T-helper 2 cell treated with Interferon-gamma antibody and Interleukin-4, amounts not matched to agents 5 μg/mL and 100 μg/mL, for 36 hours (primary cell): ENCODE results near the gene DNASE1.
"Not testable (repeated sequence)": the region's sequence is repeated elsewhere in the genome, so short reads cannot be mapped to it uniquely, and the experiment has no call there.

Experiments
- DNase-seq: peaks from one replicate; pipeline ENCODE4 v3.0.0; 2021; ENCODE audit warnings: low spot score
- H3K27ac Mint-ChIP-seq: one replicate; pipeline ENCODE4 v1.8.0; 2021; ENCODE audit warnings: mild to moderate bottlenecking, mixed read lengths
- H3K27me3 Mint-ChIP-seq: one replicate; pipeline ENCODE4 v1.8.0; 2021; ENCODE audit warnings: low read depth, mixed read lengths
- H3K36me3 Mint-ChIP-seq: one replicate; pipeline ENCODE4 v1.8.0; 2021; ENCODE audit warnings: low read depth, mixed read lengths
- H3K4me1 Mint-ChIP-seq: one replicate; pipeline ENCODE4 v1.8.0; 2021; ENCODE audit warnings: low read depth, mixed read lengths
- H3K4me3 Mint-ChIP-seq: one replicate; pipeline ENCODE4 v1.8.0; 2022; ENCODE audit warnings: mild to moderate bottlenecking, moderate library complexity, mixed read lengths
- H3K9me3 Mint-ChIP-seq: one replicate; pipeline ENCODE4 v1.8.0; 2021; ENCODE audit warnings: mixed read lengths

The DNASE1 gene

DNA sequence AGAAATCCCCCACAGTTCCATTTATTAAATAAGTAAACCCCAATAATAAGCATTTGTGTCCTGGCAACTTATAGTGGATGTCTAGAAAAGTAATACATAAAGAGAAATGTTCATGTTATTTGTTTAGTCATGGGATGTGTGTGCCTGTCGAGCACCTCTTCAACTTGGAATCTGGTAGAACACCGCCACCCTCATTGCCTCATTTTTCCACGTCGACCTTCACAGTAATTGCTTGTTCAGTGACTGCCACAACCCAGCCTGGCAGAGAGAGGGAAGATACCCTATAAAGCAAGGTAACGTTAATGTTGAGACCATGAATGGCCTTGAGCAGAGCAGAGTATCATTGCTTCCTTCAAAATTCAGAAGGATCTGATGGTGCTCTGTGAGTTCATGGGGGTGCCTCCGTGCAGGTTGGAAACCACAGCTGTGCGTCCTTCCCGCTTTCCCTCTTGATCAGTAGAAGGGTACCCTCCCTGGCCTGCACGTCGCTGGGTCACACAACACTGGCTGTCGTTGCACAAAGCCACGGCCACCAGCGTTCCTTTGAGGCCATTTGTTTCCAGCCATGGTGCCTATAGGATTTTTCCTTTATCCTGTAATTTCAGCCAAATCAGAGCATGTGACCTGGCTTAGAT is 3.7 kb upstream of the DNASE1 start:
- H3K36me3 Mint-ChIP-seq, result peaks cover 20% of the 10 kb centered on the region
- no peak overlapping the region for H3K4me3 Mint-ChIP-seq
- DNase-seq, result no peak
- H3K4me1 Mint-ChIP-seq, result peaks cover 3% of the 10 kb centered on the region
- H3K27ac Mint-ChIP-seq, result no peak overlapping the region
- no peaks in the 10 kb centered on the region for H3K9me3 Mint-ChIP-seq
- no peaks in the 10 kb centered on the region for H3K27me3 Mint-ChIP-seq

DNA sequence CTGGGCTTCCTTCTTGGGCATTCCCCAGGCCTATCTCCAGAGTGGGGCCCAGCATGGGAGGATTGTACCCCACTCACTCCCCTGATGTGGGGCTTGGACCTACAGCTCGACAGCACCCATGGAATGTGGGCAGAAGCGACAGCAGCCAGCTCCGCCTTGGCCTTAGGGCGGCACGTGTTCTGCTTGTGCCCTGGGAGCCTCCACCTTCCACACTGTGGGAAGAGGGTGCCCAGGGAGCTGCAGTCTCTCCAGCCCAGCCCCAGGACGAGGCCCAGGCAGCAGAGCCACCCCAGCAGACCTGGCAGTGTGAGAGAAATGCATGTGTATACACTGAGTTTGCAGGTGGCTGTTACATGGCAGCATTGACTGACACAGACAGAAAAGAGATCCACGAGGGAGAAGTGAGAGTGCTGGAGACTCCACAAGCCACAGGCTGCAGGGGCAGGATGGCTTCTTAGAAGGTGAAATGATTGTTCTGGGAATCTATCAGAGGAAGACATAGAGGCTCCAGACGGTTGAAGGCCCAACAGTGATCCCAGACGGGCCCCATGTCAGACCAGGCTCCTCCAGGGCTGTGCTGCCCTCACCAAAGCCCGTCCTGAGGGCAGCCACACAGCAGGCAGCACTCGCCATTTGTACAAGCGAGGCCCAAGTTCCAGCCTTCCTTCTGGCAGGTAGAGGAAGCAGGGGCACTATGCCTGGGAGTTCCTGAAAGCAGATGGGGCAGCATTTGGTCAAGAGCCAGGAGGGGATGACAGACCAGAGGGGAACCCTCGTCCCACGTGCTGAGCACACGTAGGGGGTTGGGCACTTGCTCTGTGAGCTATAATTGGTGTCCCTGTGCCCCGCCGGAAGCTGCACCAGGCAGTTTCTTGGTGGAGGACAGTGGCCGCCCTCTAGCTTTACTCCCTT is 2.8 kb upstream of the DNASE1 start:
- peak overlapping the region; percentile 45 for H3K27ac Mint-ChIP-seq
- no peak for DNase-seq
- H3K36me3 Mint-ChIP-seq, result peaks cover 21% of the 10 kb centered on the region
- H3K4me3 Mint-ChIP-seq, result no peak overlapping the region
- H3K27me3 Mint-ChIP-seq, result no peaks in the 10 kb centered on the region
- H3K4me1 Mint-ChIP-seq, result peaks cover 3% of the 10 kb centered on the region
- H3K9me3 Mint-ChIP-seq, result no peaks in the 10 kb centered on the region

DNA sequence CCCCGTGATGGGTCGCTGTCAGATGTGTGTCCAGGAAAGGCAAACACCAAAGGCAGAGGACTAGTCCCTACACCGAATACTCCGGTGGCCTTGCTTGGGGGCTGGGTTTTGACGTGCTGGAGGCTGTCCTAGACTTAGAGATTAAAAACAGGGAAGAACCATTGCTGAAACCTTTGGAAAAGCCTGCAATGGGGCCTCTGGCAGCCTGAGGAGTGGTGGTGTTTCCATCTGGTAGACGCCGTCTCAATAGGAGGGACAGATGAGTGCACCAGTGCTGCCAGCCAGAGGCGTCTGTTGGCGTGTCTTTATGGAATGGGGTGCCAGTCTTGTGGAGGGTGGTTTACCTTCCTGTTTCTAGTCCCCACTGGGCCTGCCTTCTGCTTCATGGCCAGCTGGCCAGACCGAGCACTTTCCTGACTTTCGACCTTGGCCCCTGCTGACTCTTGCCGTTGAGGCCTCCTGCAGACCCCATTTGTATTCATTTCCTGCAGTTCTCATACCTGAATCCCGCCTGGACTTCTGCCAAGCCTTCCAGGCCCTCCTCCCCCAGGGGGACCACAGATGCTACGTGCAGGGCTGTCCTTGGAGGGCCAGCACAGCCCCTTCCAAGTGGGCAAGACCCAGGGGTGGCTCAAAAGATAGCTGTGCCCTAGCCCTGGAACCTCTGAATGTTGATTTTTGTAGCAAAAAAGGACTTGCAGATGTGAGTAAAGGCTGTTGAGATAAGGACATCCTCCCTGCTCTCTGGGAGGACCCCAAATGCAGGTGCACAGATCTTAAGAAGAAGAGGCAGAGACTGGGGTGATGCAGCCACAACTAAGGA is 1.9 kb upstream of the DNASE1 start:
- DNase-seq, result no peak
- H3K27ac Mint-ChIP-seq, result no peak overlapping the region
- H3K36me3 Mint-ChIP-seq, result peaks cover 27% of the 10 kb centered on the region
- H3K4me3 Mint-ChIP-seq, result no peak overlapping the region
- H3K9me3 Mint-ChIP-seq, result no peaks in the 10 kb centered on the region
- peaks cover 3% of the 10 kb centered on the region for H3K4me1 Mint-ChIP-seq
- H3K27me3 Mint-ChIP-seq, result no peaks in the 10 kb centered on the region

DNA sequence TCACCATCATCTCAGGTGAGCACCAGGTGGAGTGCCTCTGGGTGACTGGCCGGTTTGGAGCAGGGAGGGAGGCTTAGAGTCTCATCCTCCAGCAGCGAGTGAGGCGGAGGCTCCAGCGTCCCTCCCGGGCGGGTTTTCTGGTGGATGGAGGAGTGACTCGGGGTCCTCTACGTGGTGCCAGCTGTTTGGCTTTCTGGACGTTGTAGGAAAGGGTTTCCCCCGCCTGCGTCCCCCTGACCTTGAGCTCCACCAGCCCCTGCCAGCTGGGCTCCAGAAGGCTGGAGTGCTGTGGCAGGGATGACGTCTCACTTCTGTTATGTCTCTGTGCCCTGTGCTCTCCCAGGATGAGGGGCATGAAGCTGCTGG is 522 bp downstream of the DNASE1 start:
- no peaks in the 10 kb centered on the region for H3K27me3 Mint-ChIP-seq
- H3K9me3 Mint-ChIP-seq, result no peaks in the 10 kb centered on the region
- peaks cover 37% of the 10 kb centered on the region for H3K36me3 Mint-ChIP-seq

DNA sequence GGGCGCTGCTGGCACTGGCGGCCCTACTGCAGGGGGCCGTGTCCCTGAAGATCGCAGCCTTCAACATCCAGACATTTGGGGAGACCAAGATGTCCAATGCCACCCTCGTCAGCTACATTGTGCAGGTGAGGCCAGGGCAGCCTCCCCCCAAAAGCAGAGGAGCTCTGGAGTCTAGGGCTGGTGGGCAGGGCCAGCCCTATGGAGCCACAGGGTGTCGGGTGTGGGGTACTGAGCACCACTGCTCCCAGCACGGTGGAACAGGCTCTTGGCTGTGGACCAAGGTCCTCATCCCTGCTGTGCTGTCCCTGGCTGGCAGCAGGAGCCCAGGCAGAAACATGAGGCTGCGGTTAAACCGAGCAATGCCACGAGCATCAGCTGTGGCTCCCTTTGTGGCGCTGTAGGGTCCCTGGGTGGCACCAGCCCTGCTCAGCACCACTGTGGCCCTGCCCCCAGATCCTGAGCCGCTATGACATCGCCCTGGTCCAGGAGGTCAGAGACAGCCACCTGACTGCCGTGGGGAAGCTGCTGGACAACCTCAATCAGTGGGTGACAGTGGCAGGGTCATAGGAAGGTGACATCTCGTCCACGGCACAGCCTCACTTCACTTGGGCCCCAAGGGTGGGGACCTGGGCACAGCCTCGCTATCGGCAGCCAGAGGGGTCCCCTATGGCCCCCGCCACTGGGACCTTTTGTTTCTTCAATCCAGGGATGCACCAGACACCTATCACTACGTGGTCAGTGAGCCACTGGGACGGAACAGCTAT is 1.1 kb downstream of the DNASE1 start:
- Mint-ChIP-seq H3K36me3 (peaks cover 37% of the 10 kb centered on the region), H3K4me3 (no peak overlapping the region), H3K9me3 (no peaks in the 10 kb centered on the region), H3K4me1 (peaks cover 12% of the 10 kb centered on the region), H3K27ac (no peak overlapping the region), H3K27me3 (no peaks in the 10 kb centered on the region)
- no peak for DNase-seq

More for the DNA sequence above, 522 bp downstream of the DNASE1 start:
- Mint-ChIP-seq H3K4me3 (no peak overlapping the region), H3K4me1 (peaks cover 12% of the 10 kb centered on the region), H3K27ac (no peak overlapping the region)
- no peak for DNase-seq

DNA sequence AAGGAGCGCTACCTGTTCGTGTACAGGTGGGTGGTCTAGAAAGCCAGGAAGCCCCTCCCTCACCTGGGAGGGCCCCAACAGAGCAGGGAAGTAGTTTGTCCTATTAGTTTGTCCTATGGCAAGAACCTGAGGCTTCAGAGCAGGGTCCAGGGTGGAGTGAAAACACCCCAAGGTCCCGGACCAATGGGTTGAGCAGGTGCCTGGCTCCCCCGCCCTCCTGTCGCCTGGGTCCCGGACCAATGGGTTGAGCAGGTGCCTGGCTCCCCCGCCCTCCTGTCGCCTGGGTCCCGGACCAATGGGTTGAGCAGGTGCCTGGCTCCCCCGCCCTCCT is 1.6 kb downstream of the DNASE1 start:
- H3K4me1 Mint-ChIP-seq, result peaks cover 12% of the 10 kb centered on the region
- not testable (repeated sequence) for DNase-seq, H3K27me3 Mint-ChIP-seq, H3K9me3 Mint-ChIP-seq, H3K27ac Mint-ChIP-seq, H3K4me3 Mint-ChIP-seq
- peaks cover 40% of the 10 kb centered on the region for H3K36me3 Mint-ChIP-seq

DNA sequence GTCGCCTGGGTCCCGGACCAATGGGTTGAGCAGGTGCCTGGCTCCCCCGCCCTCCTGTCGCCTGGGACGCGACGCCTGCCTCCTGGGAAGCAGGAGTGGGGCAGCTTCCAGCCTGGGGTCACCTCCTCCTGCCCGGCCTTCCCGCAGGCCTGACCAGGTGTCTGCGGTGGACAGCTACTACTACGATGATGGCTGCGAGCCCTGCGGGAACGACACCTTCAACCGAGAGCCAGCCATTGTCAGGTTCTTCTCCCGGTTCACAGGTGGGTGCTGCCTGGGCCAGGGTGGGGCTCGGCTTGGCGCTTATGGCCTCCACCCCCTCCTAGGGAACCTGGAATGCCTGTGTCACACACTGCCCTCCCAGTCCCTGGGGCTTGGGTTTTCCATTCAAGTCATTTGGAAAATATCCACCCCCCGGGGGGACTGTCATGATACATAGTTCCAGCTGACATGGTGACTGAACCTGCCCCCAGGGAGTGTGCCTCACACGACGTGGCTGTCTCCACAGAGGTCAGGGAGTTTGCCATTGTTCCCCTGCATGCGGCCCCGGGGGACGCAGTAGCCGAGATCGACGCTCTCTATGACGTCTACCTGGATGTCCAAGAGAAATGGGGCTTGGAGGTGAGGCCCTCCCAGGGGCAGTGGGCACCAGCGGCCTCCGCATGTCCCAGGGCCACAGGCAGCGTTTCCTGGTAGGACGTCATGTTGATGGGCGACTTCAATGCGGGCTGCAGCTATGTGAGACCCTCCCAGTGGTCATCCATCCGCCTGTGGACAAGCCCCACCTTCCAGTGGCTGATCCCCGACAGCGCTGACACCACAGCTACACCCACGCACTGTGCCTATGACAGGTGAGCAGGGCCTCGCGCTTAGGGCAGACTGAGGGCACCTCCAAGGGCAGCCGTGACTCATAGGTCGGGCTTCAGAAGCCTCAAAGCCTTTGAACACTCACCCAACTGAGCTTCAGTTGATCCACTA is 2.3 kb downstream of the DNASE1 start:
- Mint-ChIP-seq H3K27ac (no peak overlapping the region), H3K9me3 (no peaks in the 10 kb centered on the region), H3K36me3 (peaks cover 37% of the 10 kb centered on the region), H3K4me1 (peaks cover 12% of the 10 kb centered on the region), H3K4me3 (no peak overlapping the region), H3K27me3 (no peaks in the 10 kb centered on the region)
- no peak for DNase-seq

DNA sequence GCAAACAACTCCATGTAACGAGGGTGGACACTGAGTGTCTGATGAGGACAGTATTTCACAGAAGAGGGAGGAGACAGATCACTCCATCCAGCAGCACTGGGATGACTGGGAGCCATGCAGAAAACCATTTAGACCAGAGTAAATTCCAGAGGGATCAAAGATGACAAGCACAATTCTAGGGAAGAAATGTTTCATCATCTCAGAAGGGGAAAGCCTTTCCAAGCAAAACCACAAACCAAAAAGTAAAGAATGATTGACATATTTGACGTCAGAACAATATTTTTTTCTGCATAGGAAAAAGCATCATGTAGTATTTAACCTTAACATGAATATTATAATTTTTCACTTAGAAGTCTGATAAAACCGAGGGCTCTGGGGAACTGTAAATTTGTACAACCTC is 4.8 kb downstream of the DNASE1 start:
- H3K4me1 Mint-ChIP-seq, result peaks cover 9% of the 10 kb centered on the region
- peaks cover 39% of the 10 kb centered on the region for H3K36me3 Mint-ChIP-seq
- peak overlapping the region; percentile 18 for H3K27ac Mint-ChIP-seq

DNA sequence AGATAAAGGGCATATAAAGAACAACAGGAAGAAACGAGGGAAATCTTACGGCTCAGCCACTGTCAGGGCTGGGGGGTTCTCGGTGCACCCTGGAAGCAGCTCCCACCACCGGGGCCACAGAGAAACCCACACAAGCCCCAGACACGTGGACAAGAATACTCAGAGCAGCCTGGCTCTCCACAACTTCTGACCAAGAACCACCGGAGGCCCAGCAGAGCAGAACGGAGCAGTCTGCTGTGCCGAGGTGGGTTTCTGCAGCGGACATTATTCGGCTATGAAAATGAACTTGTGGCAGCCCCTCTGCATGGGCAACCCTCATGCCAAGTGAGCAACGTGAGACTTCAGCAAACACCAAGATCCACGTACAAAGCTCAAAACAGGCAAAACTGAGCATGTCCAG is 6.8 kb downstream of the DNASE1 start:
- no peaks in the 10 kb centered on the region for H3K27me3 Mint-ChIP-seq
- peaks cover 24% of the 10 kb centered on the region for H3K4me1 Mint-ChIP-seq
- H3K27ac Mint-ChIP-seq, result no peak overlapping the region
- H3K4me3 Mint-ChIP-seq, result no peak overlapping the region
- no peak for DNase-seq
- H3K9me3 Mint-ChIP-seq, result no peaks in the 10 kb centered on the region
- peaks cover 45% of the 10 kb centered on the region for H3K36me3 Mint-ChIP-seq

More for the DNA sequence above, 4.8 kb downstream of the DNASE1 start:
- H3K27me3 Mint-ChIP-seq, result no peaks in the 10 kb centered on the region
- H3K9me3 Mint-ChIP-seq, result no peaks in the 10 kb centered on the region
- H3K4me3 Mint-ChIP-seq, result no peak overlapping the region
- DNase-seq, result no peak

DNA sequence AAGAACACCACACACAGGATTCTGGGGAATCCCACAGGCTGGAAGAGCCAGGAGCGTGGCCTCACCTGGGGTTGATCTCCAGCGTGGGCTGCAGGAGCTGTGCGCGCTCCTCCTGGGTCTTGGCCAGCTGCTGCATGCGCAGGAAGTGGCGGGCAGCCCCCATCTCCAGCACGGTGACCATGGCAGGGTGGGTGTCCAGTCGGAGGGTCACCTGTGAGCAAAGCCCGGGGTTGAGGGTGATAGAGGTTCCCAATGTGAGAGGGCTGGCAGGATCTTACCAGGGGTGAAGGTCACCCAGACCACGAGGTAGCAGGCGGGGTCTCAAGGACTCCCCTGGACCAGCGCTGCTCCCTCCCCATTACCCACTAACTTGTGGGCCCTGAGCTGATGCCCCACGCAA is 7.4 kb downstream of the DNASE1 start:
- H3K4me3 Mint-ChIP-seq, result no peak overlapping the region
- H3K4me1 Mint-ChIP-seq, result peaks cover 28% of the 10 kb centered on the region
- H3K27ac Mint-ChIP-seq, result no peak overlapping the region
- peaks cover 46% of the 10 kb centered on the region for H3K36me3 Mint-ChIP-seq
- H3K9me3 Mint-ChIP-seq, result no peaks in the 10 kb centered on the region
- DNase-seq, result no peak
- H3K27me3 Mint-ChIP-seq, result no peaks in the 10 kb centered on the region

DNA sequence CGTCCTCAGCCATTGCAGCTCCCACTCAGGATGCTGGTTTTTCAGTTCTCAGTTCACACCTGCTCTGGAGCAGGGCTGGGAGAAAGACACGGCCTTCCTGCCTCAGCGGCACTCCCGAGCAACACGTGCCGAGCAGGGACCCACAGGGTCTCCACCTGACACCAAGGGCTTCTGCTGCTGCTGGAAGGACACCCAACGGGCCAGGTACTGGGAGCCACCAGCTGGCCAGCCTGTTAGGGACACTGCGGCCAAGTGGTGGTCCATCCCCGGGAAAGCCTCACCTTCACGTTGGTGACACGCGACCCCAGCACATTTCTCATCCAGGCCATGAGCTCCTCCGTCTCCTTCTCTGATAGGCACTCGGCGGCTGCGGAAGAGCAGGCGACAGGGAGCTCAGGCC is 8.1 kb downstream of the DNASE1 start:
- H3K27me3 Mint-ChIP-seq, result no peaks in the 10 kb centered on the region
- H3K4me1 Mint-ChIP-seq, result peaks cover 28% of the 10 kb centered on the region
- H3K36me3 Mint-ChIP-seq, result peaks cover 44% of the 10 kb centered on the region
- no peaks in the 10 kb centered on the region for H3K9me3 Mint-ChIP-seq
- H3K27ac Mint-ChIP-seq, result no peak overlapping the region
- no peak for DNase-seq
- H3K4me3 Mint-ChIP-seq, result no peak overlapping the region

DNA sequence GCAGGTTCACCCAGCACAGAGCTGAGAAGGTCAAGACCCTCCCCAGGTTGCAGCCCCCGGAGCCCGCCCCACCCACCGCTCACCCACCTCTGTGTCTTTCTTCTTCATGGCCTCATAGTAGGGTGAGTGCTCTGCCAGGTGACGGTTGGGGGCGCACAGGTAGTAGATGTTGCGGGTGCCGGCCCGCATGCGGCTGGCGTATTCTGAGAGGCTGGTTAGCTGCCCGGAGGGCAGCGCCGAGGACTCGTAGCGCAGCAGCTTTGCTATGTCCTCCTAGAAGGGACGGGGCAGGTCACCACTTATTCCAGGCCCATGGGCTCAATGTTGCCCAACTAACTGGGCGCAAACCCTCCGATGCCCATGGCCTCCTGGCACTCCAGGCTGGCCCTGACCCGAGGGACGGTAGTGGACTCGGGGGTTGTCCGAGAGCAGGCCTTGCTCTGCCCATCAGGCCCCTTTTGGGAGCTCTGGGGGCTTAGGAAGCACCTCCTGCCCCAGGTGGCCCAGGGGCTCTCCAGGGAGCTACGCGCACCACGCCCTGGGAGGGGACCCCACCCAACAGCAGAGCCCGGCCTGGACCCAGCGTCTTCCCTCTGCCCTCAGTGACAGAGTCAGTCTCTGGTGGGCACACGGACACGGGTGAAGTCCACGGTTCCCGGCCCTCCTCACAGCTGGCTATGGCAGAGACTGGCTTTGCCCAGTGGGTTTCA is 9.9 kb downstream of the DNASE1 start:
- H3K4me1 Mint-ChIP-seq, result peaks cover 33% of the 10 kb centered on the region
- H3K36me3 Mint-ChIP-seq, result peaks cover 43% of the 10 kb centered on the region
- no peak for DNase-seq
- no peaks in the 10 kb centered on the region for H3K27me3 Mint-ChIP-seq
- no peak overlapping the region for H3K4me3 Mint-ChIP-seq
- H3K9me3 Mint-ChIP-seq, result no peaks in the 10 kb centered on the region
- H3K27ac Mint-ChIP-seq, result peak overlapping the region; percentile 2
